ENCODE data around the gene VTI1A. TPM values are rescaled to one million over a fixed set of nuclear protein-coding genes. Genes with fewer than 3 reads are reported as not detected.

The VTI1A gene
- polyA plus RNA-seq, 1 experiment: 20.4 TPM

GRCh38 chr10:112581921-112582320, 134.9 kb downstream of the VTI1A start:
- no peaks in the 10 kb centered on the region for H3K9me3 ChIP-seq (ENCODE audit: control insufficient read depth, insufficient read depth, low read length)
- no peak overlapping the region for H3K27ac ChIP-seq (ENCODE audit: low read depth, low read length)

DNA sequence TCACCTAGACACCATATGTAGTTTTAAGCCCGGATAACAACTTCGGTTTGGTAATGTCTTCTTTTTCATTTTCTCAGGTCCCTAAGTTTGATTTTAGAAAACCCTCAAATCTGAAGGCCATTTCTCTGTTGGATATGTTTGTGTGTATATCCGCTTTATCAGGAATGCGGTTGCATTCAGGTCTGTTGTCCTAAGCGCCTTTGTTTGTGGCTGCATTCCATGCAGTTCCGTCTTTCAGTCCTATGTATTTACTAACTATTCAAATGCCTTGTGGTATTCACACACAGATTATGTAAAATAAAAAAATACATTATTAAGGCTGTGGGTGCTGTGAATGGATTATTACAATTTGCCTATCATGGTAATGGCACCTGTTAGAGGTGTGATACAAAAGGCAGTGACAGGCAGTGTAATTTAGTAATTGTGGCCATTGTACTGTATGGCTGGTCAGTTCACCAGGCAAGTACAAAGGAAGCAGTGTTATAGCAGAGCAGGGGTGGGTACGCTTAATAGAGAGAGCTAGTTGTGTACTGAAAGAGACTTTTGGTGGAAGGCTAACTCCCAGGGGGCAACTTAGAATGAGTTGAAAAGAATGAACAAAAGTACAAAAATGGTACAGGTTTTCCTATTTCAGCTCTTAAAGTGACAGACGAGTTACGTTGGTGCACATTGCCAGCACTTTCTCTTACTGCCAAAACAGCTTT, 136.4 kb downstream of the VTI1A start:
- Histone ChIP-seq H3K9me3 (ENCODE audit: control insufficient read depth, insufficient read depth, low read length) (no peaks in the 10 kb centered on the region), H3K27ac (ENCODE audit: low read depth, low read length) (no peak overlapping the region), H3K27me3 (ENCODE audit: control insufficient read depth, insufficient read depth, low read length) (no peaks in the 10 kb centered on the region), H3K4me3 (ENCODE audit: low read depth, low read length) (no peak overlapping the region)
- DNase-seq (ENCODE audit: low read depth, low spot score): no peak
- no peak for TF ChIP-seq CTCF (IDR thresholded peaks at IDR 0.05; ENCODE audit: low read depth, low read length)
- CTCF ChIA-PET: no interaction called here
- POLR2A ChIA-PET: no interaction called here

More at GRCh38 chr10:112581921-112582320, 134.9 kb downstream of the VTI1A start:
- Histone ChIP-seq H3K4me3 (ENCODE audit: low read depth, low read length) (no peak overlapping the region), H3K27me3 (ENCODE audit: control insufficient read depth, insufficient read depth, low read length) (no peaks in the 10 kb centered on the region)
- DNase-seq (ENCODE audit: low read depth, low spot score): no peak
- ChIA-PET CTCF (interaction anchor here (0.9 kb wide), 1 partner anchor 139 kb away, joined by 3 read pairs; no protein-coding TSS in a partner anchor), POLR2A (no interaction called here)
- TF ChIP-seq CTCF (IDR thresholded peaks at IDR 0.05; ENCODE audit: low read depth, low read length): no peak

DNA sequence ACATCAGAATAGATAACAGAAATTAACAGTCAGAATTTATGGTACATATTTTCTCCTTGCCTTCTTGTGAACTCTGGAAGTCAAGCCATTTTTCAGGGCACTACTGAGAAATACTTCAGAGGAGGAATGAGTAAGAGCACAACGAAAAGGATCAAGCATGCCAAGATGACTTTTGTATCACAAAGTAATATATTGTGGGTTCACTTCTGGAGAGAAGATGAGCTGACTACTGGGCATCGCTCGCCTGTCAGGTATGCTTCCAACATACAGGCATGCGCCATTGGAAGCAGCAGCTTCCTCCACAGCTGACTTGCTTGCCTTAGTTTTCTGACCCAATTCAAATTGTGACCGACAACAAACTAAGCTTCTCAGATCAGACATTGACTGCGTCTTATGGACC, 137.3 kb downstream of the VTI1A start:
- ChIA-PET CTCF (interaction anchor here (1.0 to 1.4 kb wide), 3 partner anchors 19 to 801 kb away, joined by 3 to 5 read pairs (median 3); no protein-coding TSS in a partner anchor), POLR2A (no interaction called here)
- no peaks in the 10 kb centered on the region for H3K27me3 ChIP-seq (ENCODE audit: control insufficient read depth, insufficient read depth, low read length)
- H3K4me3 ChIP-seq (ENCODE audit: low read depth, low read length): no peak overlapping the region
- H3K9me3 ChIP-seq (ENCODE audit: control insufficient read depth, insufficient read depth, low read length): no peaks in the 10 kb centered on the region
- no peak for TF ChIP-seq CTCF (IDR thresholded peaks at IDR 0.05; ENCODE audit: low read depth, low read length)
- DNase-seq (ENCODE audit: low read depth, low spot score): no peak
- H3K27ac ChIP-seq (ENCODE audit: low read depth, low read length): no peak overlapping the region

- no peak overlapping the region for H3K4me3 ChIP-seq (ENCODE audit: low read depth, low read length)
- no peaks in the 10 kb centered on the region for H3K27me3 ChIP-seq (ENCODE audit: control insufficient read depth, insufficient read depth, low read length)
- no peak for TF ChIP-seq CTCF (IDR thresholded peaks at IDR 0.05; ENCODE audit: low read depth, low read length)
- ChIA-PET POLR2A (interaction anchor here (0.6 kb wide), 1 partner anchor 440 kb away, joined by 5 read pairs; no protein-coding TSS in a partner anchor), CTCF (interaction anchor here (0.7 to 1.4 kb wide), 4 partner anchors 20 to 1986 kb away, joined by 3 to 5 read pairs (median 3); no protein-coding TSS in a partner anchor)
- no peak for DNase-seq (ENCODE audit: low read depth, low spot score)
- no peaks in the 10 kb centered on the region for H3K9me3 ChIP-seq (ENCODE audit: control insufficient read depth, insufficient read depth, low read length)
- no peak overlapping the region for H3K27ac ChIP-seq (ENCODE audit: low read depth, low read length)
These were observed 138.1 kb downstream of the VTI1A start for GRCh38 chr10:112585126-112585525.

DNA sequence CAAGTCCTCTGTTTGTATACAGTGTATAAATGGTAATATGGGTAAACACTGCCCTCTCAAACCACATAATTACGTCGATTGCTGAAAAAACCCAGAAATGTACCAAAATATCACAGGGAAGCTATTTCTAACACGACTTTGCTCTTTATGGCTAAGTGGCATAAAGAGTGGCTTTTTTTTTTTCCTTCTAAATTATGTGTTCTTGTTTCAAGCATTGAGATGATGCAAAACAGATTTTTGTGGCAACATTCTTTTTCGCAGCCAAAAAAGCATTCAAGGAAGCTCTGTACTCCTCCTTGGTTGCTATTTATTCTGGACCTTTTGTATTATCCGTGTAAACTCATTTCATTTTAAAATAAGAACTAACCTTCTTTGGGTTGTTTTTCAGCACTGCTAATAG, 138.9 kb downstream of the VTI1A start:
- no peak for TF ChIP-seq CTCF (IDR thresholded peaks at IDR 0.05; ENCODE audit: low read depth, low read length)
- Histone ChIP-seq H3K27me3 (ENCODE audit: control insufficient read depth, insufficient read depth, low read length) (no peaks in the 10 kb centered on the region), H3K27ac (ENCODE audit: low read depth, low read length) (no peak overlapping the region), H3K9me3 (ENCODE audit: control insufficient read depth, insufficient read depth, low read length) (no peaks in the 10 kb centered on the region), H3K4me3 (ENCODE audit: low read depth, low read length) (no peak overlapping the region)
- CTCF ChIA-PET: interaction anchor here (0.7 to 1.4 kb wide), 3 partner anchors 21 to 799 kb away, joined by 3 to 5 read pairs (median 4); no protein-coding TSS in a partner anchor
- no peak for DNase-seq (ENCODE audit: low read depth, low spot score)
- POLR2A ChIA-PET: interaction anchor here (0.6 kb wide), 1 partner anchor 439 kb away, joined by 5 read pairs; no protein-coding TSS in a partner anchor
